ENCODE measurements around the gene GJA1.

GJA1 gene

GRCh38 chr6:121482751-121483150 lies 47.3 kb downstream of the GJA1 start:
- Histone ChIP-seq H3K4me3 (ENCODE audit: low read length) (no peak overlapping the region), H3K36me3 (replicated peaks; ENCODE audit: insufficient read depth, low read length) (no peaks in the 10 kb centered on the region), H3K4me1 (ENCODE audit: low read length) (no peaks in the 10 kb centered on the region), H4K20me1 (ENCODE audit: insufficient read depth, low read length) (no peaks in the 10 kb centered on the region), H3K4me2 (ENCODE audit: low read depth, low read length) (no peak overlapping the region), H3K9me3 (replicated peaks; ENCODE audit: insufficient read depth, low read length) (no peaks in the 10 kb centered on the region), H3F3A (ENCODE audit: insufficient read depth, low read length) (no peaks in the 10 kb centered on the region), H3K9ac (ENCODE audit: low read length) (no peak overlapping the region), H2AFZ (ENCODE audit: low read length) (no peak overlapping the region), H3K27ac (ENCODE audit: low read length) (no peak overlapping the region), H3K9me2 (replicated peaks; ENCODE audit: insufficient read depth, low read length) (no peaks in the 10 kb centered on the region), H3K79me2 (ENCODE audit: low read length) (no peaks in the 10 kb centered on the region), H3K27me3 (replicated peaks; ENCODE audit: insufficient read depth, low read length) (no peaks in the 10 kb centered on the region)
- TF ChIP-seq EZH2 (optimal IDR thresholded peaks at IDR 0.05; ENCODE audit: low read depth, low read length) (no peak), EZH2phosphoT487 (IDR thresholded peaks at IDR 0.05; ENCODE audit: low read length) (no peak), CTCF (IDR thresholded peaks at IDR 0.05; ENCODE audit: low read length) (no peak)
- DNase-seq: no peak

GRCh38 chr6:121485359-121485811 lies 49.9 kb downstream of the GJA1 start:
- Histone ChIP-seq H3K27me3 (replicated peaks; ENCODE audit: insufficient read depth, low read length) (no peaks in the 10 kb centered on the region), H3K4me1 (ENCODE audit: low read length) (no peaks in the 10 kb centered on the region), H3K4me2 (ENCODE audit: low read depth, low read length) (no peak overlapping the region), H3K9me2 (replicated peaks; ENCODE audit: insufficient read depth, low read length) (no peaks in the 10 kb centered on the region), H2AFZ (ENCODE audit: low read length) (no peak overlapping the region), H3K27ac (ENCODE audit: low read length) (no peak overlapping the region), H3K9me3 (replicated peaks; ENCODE audit: insufficient read depth, low read length) (no peaks in the 10 kb centered on the region), H3F3A (ENCODE audit: insufficient read depth, low read length) (no peaks in the 10 kb centered on the region), H3K79me2 (ENCODE audit: low read length) (no peaks in the 10 kb centered on the region), H3K36me3 (replicated peaks; ENCODE audit: insufficient read depth, low read length) (no peaks in the 10 kb centered on the region), H3K4me3 (ENCODE audit: low read length) (no peak overlapping the region), H4K20me1 (ENCODE audit: insufficient read depth, low read length) (no peaks in the 10 kb centered on the region), H3K9ac (ENCODE audit: low read length) (no peak overlapping the region)
- DNase-seq: no peak
- TF ChIP-seq EZH2phosphoT487 (IDR thresholded peaks at IDR 0.05; ENCODE audit: low read length) (no peak), CTCF (IDR thresholded peaks at IDR 0.05; ENCODE audit: low read length) (no peak), EZH2 (optimal IDR thresholded peaks at IDR 0.05; ENCODE audit: low read depth, low read length) (no peak)

GRCh38 chr6:121491576-121491975 lies 56.1 kb downstream of the GJA1 start:
- Histone ChIP-seq H3K79me2 (ENCODE audit: low read length) (no peaks in the 10 kb centered on the region), H3K27me3 (replicated peaks; ENCODE audit: insufficient read depth, low read length) (no peaks in the 10 kb centered on the region), H2AFZ (ENCODE audit: low read length) (no peak overlapping the region)

More at GRCh38 chr6:121491576-121491975, 56.1 kb downstream of the GJA1 start:
- no peaks in the 10 kb centered on the region for H3K4me1 ChIP-seq (ENCODE audit: low read length)
- DNase-seq: no peak
- no peak overlapping the region for H3K9ac ChIP-seq (ENCODE audit: low read length)
- H3K36me3 ChIP-seq (replicated peaks; ENCODE audit: insufficient read depth, low read length): no peaks in the 10 kb centered on the region
- H3K4me3 ChIP-seq (ENCODE audit: low read length): no peak overlapping the region
- H3K9me2 ChIP-seq (replicated peaks; ENCODE audit: insufficient read depth, low read length): no peaks in the 10 kb centered on the region
- no peak for TF ChIP-seq EZH2phosphoT487 (IDR thresholded peaks at IDR 0.05; ENCODE audit: low read length)
- TF ChIP-seq EZH2 (optimal IDR thresholded peaks at IDR 0.05; ENCODE audit: low read depth, low read length): no peak
- no peak for TF ChIP-seq CTCF (IDR thresholded peaks at IDR 0.05; ENCODE audit: low read length)
- no peaks in the 10 kb centered on the region for H4K20me1 ChIP-seq (ENCODE audit: insufficient read depth, low read length)
- no peak overlapping the region for H3K4me2 ChIP-seq (ENCODE audit: low read depth, low read length)
- H3F3A ChIP-seq (ENCODE audit: insufficient read depth, low read length): no peaks in the 10 kb centered on the region
- H3K27ac ChIP-seq (ENCODE audit: low read length): no peak overlapping the region
- H3K9me3 ChIP-seq (replicated peaks; ENCODE audit: insufficient read depth, low read length): no peaks in the 10 kb centered on the region

Data from MM.1S (cell line).